Muscle of arm (tissue), 14 donors: ENCODE data around the gene HMX1. TPM values are rescaled to one million over a fixed set of nuclear protein-coding genes. Genes with fewer than 3 reads are reported as not detected.

ENCODE experiments used
- DNase-seq: peaks from one replicate; pipeline ENCODE4 v3.0.0-alpha.2; 2013
- long read RNA-seq, 11 donors: transcript quantifications; one replicate each; lab custom pipeline, GENCODE V29; 2026
- polyA plus RNA-seq, 12 donors: library from polyadenylated mRNA; unstranded; fragments of 120-200 nt; gene quantifications; one replicate each; pipeline ENCODE4 v1.2.1, GENCODE V29; 2013; ENCODE audit not compliant: insufficient read length in 12 of 12

HMX1 gene
- under 1 TPM in 5 of 12 donors, not detected in 7; 0.08 to 0.19 (median 0.09) TPM for polyA plus RNA-seq
- long read RNA-seq, donor 1, result 0 reads
- long read RNA-seq, donor 2, result 0 reads
- long read RNA-seq, donor 3, result 0 reads
- long read RNA-seq, donor 4, result 0 reads
- long read RNA-seq, donor 5, result 0 reads
- long read RNA-seq, donor 6, result 0 reads
- long read RNA-seq, donor 7, result 0 reads
- long read RNA-seq, donor 8, result 0 reads
- long read RNA-seq, donor 9, result 0 reads
- long read RNA-seq, donor 10, result 0 reads
- long read RNA-seq, donor 11, result 0 reads

DNA sequence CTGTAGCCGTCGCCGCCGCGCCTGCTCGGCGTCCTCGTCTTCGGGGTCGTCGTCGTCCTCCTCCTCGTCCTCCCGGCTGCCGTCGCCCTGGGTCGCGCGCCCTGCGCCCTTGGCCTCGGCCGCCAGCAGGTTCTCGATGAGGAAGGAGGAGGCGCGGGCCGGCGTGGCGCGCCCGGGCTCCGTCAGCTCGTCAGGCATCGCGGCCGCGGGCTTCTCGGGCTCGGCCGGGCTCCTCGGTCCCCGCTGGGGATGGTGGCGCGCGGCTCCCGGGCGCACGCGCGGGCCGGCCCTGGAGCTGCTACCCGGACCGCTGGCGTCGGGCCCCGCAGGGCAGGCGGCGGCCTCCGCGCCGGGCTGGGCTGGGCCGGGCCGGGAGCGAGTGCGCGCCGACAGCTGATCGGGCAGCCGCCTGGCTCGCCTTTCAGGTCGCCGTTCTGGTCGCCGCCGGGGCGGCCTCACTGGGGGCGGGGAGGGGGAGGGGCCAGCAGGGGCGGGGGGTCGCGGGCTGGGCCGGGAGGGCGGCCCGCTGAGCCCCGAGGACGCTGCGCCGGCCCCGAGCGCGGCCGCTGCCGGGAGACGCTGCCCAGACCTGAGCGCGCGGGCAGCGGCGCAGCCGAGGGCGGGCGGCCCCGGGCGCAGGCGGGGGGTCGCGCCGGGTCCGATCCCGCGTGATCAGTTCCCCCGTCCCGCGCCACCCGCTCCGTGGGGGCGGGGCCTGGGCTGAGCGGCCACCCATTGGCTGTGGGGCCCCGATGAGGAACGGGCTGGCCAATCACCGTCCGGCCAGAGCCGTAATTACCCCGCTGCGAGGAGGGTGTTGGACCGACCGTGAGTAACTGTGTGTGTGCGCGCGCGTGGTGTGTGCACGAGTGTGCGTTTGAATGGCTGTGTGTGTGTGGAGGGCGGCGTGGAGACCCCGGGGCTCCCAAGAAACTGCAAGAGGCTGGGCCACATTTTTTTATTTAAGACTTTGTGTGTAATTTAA is at the start of gene HMX1:
Gene HMX1, minus strand, starts transcription at position 423 of the 985 bp plus-strand sequence. Its CDS starts 225 bp downstream, at position 198.
- peak; percentile 25 for DNase-seq

DNA sequence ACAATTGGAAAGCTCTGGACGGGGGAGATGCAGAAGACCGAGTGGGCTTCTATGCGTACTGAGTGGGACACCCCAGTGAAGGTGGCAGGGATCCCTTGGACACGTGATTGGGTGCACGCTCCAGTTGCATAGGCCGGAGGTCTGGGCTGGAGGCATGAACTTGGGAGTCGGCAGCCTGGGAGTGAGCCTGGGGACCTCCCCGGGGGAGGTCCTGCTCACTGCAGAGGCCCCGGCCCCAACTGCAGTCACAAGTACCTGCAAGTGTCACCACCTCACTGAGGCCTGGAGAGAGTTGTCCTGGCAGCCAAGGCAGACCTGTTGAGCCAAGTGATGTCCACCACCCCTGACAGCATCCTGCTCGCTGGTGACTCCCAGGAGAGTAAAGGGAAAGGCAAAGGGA is 49.3 kb upstream of the HMX1 start:
- DNase-seq, result no peak

DNA sequence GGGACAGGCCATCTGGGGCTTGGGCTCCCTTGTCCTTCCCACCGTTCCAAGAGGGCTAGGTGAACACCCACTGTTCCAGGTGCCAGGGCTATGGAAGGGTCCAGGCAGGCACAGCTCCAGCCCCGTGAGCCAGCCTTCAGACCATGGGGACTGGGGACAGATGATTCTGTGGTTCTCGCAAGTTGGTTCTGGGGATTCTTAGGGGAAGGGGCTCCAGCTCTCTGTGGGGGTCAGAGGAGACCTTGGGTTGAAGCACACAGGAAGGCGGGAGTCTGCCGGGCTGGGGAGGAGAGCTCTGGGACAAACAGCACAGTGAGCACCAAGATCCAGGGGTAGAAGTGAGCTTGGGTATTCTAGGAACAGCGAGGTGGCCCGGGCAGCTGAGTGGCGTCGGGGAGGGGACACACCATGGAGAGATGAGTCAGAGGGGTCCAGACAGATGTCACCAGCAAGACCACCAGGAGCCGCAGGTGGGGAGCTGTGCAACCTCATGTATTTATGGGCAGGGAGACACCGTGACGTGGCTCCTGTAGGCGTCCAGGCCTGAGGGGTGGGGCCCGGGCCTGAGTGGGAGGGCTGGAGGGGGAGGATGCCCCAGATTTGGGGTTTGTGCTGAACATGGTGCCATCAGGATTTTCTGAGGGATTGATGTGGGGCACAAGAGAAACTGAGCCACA is 48.8 kb upstream of the HMX1 start:
- no peak for DNase-seq

DNA sequence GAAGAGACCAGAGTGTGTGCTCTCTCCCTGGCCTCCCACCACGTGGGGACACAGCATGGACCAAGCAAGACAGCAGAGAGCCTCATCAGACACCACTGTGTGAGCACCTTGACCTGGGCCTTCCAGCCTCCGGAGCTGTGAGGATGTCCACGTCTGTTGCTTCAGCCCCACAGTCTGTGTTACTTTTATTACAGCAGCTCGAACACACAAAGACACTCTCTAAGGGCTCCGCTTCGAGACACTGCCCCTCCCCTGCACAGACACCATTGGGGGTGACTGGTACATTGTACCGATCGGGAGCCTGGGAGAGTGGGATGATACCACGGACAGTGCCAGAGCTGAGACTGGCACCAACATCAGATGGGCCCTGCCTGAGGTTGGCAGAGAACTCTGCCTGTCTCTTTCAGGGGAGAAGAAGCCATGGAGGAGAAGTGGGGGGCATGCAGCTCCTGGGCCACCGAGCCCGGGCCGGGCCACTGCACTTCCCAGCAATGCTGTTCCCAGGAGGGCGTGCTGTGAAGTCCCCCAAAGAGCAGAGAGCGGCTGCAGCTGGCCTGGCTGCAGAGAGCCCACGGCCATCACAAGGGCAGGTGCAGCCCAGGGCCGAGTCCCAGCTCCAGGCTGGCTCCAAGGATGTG is 48.1 kb upstream of the HMX1 start:
- no peak for DNase-seq

DNA sequence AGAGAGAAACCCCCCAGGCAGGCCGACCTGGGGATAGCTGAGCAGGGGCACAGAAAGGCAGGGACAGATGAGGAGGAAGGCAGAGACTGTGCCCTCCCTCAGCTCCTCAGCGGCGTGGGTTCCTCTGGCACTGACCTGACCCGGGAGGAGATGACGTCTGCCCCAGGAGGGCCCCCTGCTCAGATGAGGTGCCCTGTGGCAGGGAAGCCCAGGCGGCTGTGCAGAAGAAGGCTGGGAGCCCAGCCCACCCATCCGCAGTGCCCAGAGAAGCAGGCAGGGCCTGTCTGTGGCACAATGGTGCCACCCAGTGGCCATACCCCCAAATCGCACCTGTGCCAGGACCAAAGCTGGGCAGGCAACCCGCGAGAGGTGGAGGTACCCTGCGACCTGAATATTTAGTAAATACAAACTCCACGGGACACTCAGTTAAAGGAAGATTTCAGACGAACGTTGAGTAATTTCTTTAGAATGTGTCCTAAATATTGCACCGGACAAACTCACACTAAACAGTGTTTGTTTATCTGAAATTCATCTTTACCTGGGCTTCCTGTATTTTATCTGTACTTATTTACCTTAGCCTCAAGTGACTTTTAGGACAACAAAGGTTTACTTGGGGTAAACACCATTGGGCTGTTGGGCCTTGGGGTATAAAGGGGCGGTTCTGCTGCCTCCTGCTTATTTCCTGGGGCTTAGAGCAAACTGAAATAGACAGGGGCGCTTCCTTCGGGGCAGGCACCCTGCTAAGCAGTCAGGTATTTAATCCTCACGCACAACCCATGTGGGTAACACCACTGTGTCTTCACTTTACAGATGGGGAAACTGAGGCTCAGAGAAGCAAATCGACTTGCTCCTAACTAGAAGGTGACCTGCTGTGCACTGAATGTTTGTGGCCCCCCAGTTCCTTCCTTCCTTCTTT is 46.5 kb upstream of the HMX1 start:
- peak; percentile 51 for DNase-seq

DNA sequence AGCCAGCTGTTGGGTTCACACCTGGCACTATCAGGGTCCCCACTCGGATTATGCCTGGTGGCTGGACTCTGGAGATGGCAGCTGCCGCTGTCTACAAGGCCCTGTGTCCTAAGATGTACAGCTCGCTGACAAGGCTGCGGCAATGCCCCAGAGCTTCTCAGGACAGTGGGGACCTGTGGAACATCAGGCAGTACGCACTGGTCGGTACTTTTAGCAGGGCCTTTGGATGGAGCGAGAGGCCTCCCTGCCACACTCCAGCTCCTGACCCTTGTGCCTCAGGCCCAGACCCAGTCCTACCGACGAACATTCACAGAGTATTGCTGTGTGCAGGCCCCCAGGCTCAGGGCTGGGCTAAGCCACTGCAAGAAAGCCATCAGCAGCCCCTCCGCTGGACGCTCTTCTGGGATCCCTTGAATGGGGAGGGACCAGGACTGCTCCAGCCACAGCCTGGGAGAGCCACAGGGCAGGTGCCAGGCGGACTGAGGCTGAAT is 45.7 kb upstream of the HMX1 start:
- no peak for DNase-seq

DNA sequence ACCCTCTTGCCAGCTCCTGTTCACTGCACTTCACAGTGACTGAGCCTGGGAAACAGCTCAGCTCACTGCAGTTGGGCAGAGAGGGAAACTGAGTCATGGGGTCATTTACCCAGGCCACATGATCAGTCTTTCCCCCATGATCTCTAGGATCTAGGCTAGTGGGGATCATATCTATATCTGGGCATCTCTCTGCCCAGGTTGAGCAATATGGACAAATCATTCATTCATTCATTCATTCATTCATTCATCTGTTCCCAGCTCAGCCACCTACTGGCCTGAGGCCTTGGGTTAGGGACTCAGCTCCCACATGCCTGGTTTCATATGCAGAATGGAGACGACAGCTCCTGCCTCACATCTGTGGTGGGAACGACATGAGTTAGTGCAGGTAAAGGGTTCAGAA is 45.3 kb upstream of the HMX1 start:
- DNase-seq, result no peak

DNA sequence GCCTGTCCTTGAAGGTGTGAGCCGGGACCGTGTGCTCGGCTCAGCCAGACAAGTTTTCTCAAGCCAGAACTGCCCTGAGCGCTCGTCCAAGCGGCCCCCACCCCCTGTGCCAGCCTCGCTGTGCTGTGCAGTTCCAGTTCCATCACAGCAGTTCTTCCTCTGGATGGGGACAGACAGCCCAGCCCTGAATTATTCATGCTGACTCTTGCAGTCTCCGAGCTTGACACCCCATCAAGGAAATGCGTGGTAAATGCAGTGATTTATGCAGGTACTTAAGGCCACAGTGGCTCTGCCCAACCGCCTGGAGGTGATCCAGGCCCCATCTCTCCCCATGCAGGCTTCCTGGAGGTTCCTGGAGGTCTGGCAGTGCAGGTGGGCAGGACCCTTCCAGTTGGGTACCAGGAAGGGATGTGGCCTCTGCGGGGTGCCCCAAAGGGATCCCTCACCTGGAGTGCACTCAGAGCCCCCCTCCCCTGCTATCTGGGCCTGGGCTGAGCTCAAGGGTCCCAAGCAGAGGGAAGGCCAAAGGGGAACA is 44.8 kb upstream of the HMX1 start:
- DNase-seq, result no peak

DNA sequence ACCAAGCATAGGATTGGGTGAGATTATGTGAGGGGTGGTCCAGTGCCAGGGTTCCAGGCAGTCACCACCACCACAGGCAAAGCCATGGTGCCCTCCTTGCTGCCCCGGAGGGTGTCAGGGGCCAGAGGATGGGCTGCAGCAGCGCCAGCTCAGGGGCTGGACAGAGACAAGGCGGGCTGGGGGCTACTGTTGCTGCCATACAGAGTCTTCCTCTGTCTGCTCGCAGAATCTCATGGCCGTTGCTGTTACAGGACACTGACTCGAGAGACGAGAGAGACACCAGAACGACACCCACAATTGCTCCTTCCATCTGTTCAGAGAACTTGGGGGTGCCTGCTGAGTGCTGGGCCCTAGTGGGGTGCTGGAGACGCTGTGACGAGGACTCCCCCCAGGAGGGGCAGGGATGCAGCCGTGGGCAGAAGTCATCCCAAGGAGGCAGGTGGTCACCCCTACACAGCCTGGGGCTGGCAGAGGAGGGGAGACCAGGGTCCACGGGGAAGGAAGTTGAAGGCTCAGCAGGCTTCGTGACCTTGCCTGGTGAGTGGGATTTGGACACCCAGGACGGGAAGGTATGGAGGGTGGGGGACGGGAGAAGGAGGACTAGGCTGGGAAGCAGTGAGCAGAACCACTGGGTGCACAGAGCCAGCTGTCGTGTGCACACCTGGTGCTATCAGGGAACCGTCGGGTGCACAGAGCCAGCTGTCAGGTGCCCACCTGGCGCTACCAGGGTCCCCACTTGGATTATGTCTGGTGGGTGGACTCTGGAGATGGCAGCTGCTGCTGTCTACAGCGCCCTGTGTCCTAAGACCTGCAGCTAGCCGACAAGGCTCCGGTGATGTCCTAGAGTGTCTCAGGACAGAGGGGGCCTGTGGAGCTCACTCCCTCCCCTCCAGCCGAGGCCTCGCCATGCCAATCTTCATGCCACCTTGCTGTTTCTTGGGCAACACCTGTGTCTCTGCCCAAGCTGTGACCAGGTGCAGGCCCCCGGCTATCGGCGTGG is 43.9 kb upstream of the HMX1 start:
- no peak for DNase-seq

DNA sequence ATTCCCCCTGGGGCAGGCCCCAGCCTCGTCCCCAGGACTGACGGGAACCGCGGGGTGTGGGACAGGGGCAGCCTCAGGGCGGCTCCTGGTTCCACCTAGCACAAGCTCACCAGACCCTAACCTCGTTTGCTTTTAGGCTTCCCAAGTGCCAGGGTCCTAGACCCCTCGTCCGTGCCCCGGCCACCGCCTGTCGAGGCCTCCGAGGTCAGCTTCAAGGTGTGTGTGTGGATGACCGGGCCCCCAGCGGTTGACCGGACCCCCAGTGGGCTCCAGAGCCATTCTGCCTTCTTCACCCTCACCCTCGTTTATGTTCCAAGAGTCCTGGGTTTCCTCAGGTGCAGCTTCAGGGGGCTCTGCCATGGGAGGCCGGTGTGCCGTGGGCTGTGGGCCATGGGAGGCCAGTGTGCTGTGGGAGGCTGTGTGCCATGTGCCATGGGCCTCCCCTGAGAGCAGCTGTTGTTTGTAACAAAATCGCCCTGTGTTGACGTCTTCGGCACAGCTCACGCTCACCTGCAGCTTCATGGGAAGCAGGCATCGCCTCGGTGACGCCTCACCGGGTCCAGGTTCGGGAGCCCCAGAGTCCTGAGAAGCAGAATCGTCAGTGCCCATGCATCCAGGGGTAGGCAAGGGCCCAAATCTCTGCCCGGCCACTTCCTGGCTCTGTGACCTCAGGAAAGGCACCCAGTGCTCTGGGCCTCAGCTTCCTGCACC is 43.0 kb upstream of the HMX1 start:
- DNase-seq, result no peak

DNA sequence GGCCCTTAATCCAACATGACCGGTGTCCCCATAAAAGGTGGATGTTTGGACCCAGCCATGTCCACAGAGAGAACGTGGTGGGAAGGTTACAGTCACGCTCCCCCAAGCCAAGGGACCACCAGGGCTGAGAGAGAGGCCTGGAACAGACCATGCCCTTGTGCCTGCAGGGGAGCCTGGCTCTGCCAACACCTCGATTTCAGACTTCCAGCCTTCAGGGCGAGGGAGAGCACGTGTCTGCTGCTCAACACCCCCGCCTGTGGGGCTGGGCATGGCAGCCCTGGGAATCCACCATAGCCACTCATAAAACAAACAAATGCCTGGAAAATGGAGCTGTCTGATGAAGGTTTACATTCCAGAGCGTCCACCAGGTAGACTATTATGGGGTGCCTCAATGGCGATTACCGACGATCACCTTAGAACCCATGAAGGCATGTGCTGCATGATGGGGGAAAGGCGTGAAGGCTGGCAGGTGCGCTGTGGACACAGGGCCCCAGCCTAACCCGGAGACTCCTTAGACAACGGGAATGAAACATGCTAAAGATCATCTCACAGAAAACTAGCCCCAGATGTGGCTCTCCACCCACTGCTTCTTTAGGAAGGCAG is 42.3 kb upstream of the HMX1 start:
- no peak for DNase-seq

DNA sequence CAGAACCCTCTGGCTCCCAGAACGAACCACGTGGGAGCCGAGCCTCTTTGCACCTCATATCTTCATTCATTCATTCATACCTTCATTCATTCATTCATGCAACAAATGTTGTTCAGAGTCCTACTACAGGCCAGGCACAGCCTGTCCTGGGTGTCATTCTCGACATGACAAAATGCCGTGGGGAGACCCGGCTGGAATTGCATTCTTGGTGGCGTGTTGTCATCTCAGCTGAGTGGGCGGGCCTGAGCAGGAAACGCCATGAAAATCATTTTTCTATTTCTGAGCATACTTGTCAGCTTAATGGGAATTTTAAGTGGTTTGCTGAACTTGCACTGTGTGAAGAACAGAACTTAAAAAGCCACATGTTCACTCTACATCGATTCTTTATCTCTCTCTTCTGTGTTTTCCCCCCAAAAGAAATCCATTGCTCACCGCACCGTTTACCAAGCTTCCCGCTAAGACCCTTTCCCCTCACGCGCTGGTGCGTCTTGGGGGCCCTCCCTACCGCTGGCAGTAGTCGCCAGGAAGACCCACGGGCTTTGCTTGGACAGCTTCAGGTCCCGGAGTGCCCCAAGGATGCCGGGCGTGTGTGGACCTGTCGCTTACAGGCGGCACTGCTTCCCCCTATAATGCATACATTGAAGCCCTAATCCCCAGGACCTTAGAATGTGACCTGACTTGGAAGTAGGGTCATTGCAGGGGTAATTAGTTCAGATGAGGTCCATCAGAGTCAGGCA is 41.6 kb upstream of the HMX1 start:
- DNase-seq, result no peak

DNA sequence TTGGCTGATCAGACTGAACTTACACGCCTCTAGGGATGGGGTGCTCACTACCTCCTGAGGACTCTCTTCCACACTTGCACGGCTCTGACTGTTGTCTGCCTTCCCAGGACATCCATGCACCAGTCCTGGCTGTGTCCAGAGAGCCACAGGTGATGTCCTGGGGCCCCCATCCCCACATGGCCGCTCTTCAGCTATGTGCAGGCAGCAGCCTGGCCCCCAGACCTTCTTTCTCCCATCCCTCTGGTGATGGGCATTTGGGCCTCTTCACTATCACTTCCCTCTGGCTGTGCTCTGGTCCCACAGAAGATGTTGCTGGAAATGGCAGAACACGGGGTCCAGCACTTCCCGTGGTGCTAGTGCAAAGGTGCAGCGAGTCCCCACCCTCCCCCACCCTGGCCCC is 40.9 kb upstream of the HMX1 start:
- no peak for DNase-seq

DNA sequence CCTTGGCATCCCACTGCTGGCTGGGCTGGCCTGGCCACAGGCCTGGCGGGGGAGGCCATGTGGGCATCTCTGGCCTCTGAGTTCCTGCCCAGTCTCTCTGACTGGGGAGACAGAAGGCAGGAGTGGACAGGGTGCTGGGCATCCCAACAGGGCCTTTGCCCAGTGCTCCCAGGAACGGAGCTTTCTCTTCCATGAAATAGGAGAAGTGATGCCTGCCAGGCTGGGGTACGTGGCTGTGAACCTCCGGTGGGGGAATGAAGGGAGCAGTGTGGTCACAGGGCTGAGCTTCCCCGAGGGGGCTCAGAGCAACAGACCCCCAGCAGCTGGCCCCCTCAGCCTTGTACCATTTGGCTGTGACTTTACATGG is 40.4 kb upstream of the HMX1 start:
- DNase-seq, result no peak

DNA sequence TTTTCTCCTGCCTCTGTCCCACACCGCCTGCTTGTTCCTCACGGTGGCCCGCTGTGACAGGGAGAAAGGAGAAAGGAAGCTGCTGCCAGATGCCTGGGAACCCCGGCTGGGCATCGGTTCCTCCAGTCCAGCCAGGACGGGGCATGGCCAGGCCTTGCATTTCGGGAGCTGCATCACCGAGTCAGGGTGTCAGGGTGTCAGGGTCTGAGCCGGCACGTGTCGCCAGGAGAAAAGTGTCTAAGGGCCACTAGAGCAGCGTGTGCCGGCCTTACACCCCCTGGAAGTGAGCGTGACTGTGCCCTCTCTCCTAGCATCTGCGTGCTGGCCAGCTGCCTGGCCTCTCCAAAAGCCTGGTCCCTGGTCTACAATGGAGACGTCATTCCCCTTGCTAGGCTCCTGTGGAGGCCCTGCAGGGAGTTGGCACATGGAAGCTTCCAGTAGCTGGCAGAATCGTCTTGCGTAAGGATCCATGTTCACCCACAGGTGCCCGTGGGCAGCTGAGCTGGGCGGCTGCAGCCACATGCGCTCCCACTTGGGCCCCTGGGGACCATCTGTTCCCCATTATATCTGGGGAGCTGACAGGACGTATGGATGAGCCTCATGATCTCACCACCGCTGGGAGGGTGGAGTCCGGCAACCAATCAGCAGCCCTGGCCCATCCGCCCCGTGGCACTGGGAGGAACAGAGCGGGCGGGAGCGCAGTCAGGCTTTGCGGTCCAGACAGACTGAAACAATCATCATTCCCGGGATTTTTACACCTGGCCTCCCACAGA is 39.9 kb upstream of the HMX1 start:
- DNase-seq, result no peak

DNA sequence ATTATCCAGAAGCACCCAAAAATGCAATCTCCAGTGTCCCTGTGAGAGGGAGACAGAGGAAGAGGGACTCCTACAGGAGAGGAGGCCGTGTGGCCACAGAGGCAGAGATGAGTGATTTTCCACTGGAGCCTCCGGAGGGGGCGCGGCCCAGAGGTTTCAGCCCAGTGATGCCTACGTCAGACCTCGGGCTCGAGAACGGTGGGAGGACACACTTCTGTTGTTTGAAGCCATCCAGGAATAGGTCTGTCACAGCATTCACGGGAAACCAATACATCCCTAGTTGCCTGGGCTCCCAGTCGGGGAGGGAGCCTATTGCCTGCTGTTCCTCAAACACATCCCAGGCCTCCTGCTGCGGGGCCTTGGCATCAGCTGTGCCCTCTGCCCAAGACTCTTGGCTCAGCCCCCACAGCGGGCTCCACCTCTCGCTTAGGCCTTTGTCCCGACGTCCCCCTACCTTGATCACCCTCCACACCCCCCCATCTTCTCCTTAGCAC is 39.2 kb upstream of the HMX1 start:
- no peak for DNase-seq
